Liver (tissue), 3 donors: ENCODE results near the gene LIMS4.
"Not testable (repeated sequence)": the region's sequence is repeated elsewhere in the genome, so short reads cannot be mapped to it uniquely, and the experiment has no call there.

Experiments used
- ATF3 ChIP-seq: IDR thresholded peaks from 2 replicates; pipeline ENCODE4 v1.6.1; 2016; ENCODE audit warnings: antibody characterized with exemption
- CTCF ChIP-seq: fragments of 150-350 bp; IDR thresholded peaks from 2 replicates; pipeline ENCODE4 v1.5.1; 2017; ENCODE audit warnings: improper control_type of control experiment, low read depth, low read length; ENCODE audit not compliant: missing input control
- EGR1 ChIP-seq, 2 donors: IDR thresholded peaks; 2 replicates each; pipeline ENCODE4 v1.6.1; 2016 to 2018; ENCODE audit warnings: antibody characterized with exemption in 2 of 2, low read depth in 2 of 2
- FOXA2 ChIP-seq: IDR thresholded peaks from 2 replicates; pipeline ENCODE4 v1.6.1; 2016; ENCODE audit warnings: antibody characterized with exemption
- GABPA ChIP-seq, 2 donors: IDR thresholded peaks in 1 of 2; conservative IDR thresholded peaks in 1 of 2; 2 replicates each; pipeline ENCODE4 v1.6.1; 2016; ENCODE audit warnings: antibody characterized with exemption in 2 of 2, mild to moderate bottlenecking in 1 of 2, moderate library complexity in 1 of 2
- HNF4A ChIP-seq, 2 donors: conservative IDR thresholded peaks; 2 replicates each; pipeline ENCODE4 v1.6.1; 2016; ENCODE audit warnings: antibody characterized with exemption in 2 of 2, mild to moderate bottlenecking in 2 of 2
- JUND ChIP-seq, 2 donors: IDR thresholded peaks; 2 replicates each; pipeline ENCODE4 v1.6.1; 2016; ENCODE audit warnings: antibody characterized with exemption in 2 of 2
- MAX ChIP-seq: IDR thresholded peaks from 2 replicates; pipeline ENCODE4 v1.6.1; 2016; ENCODE audit warnings: antibody characterized with exemption
- NR2F2 ChIP-seq: IDR thresholded peaks from 2 replicates; pipeline ENCODE4 v1.6.1; 2016; ENCODE audit warnings: antibody characterized with exemption
- RAD21 ChIP-seq, 2 donors: IDR thresholded peaks; 2 replicates each; pipeline ENCODE4 v1.6.1; 2016; ENCODE audit warnings: antibody characterized with exemption in 2 of 2, mild to moderate bottlenecking in 2 of 2
- REST ChIP-seq: IDR thresholded peaks from 2 replicates; pipeline ENCODE4 v1.6.1; 2016; ENCODE audit warnings: antibody characterized with exemption, mild to moderate bottlenecking
- TAF1 ChIP-seq: conservative IDR thresholded peaks from 2 replicates; pipeline ENCODE4 v1.6.1; 2016; ENCODE audit warnings: antibody characterized with exemption, mild to moderate bottlenecking
- YY1 ChIP-seq: IDR thresholded peaks from 2 replicates; pipeline ENCODE4 v1.6.1; 2016; ENCODE audit warnings: antibody characterized with exemption, mild to moderate bottlenecking
- donor health status: healthy.
- donor health status: healthy.

- TF ChIP-seq RAD21 (IDR thresholded peaks at IDR 0.05); REST; CTCF; TAF1; ATF3; YY1; GABPA (IDR thresholded peaks at IDR 0.05 in 1 of 2, conservative IDR thresholded peaks at IDR 0.05 in 1 of 2); NR2F2; MAX; FOXA2; EGR1 (IDR thresholded peaks at IDR 0.05; ENCODE audit: low read depth in 2 of 2); JUND (IDR thresholded peaks at IDR 0.05); HNF4A (conservative IDR thresholded peaks at IDR 0.05): not testable (repeated sequence)
These were observed 65.5 kb downstream of the LIMS4 start for GRCh38 chr2:110407142-110407541.
